GM23338 (cell line): ENCODE data around the gene GPATCH8. TPM values are rescaled to one million over a fixed set of nuclear protein-coding genes. Genes with fewer than 3 reads are reported as not detected.
"Not testable (repeated sequence)": the region's sequence is repeated elsewhere in the genome, so short reads cannot be mapped to it uniquely, and the experiment has no call there.

ENCODE experiments used
- ATAC-seq: fragments of 200-7000 bp; cut with Tn5 transposase; 3 replicates; pipeline ENCODE4 v1.9.1; 2020
- DNase-seq: peaks from one replicate; pipeline ENCODE4 v3.0.0-alpha.2; 2015; ENCODE audit warnings: low spot score
- H2AFZ ChIP-seq: fragments of 200-600 bp; sonication (generic); 2 replicates; pipeline ENCODE4 v1.8.0; 2016; ENCODE audit warnings: antibody characterized with exemption, mild to moderate bottlenecking, moderate library complexity
- H3F3A ChIP-seq: fragments of 200-600 bp; sonication (generic); replicated peaks from 2 replicates; pipeline ENCODE4 v1.8.0; 2017; ENCODE audit warnings: antibody characterized with exemption, mixed run types, low read depth
- H3K27ac ChIP-seq: fragments of 200-600 bp; sonication (generic); 2 replicates; pipeline ENCODE4 v1.6.1; 2016; ENCODE audit warnings: low read depth
- H3K27me3 ChIP-seq: fragments of 200-600 bp; sonication (generic); 2 replicates; pipeline ENCODE4 v1.8.0; 2016; ENCODE audit warnings: mild to moderate bottlenecking, mixed run types, moderate library complexity; ENCODE audit not compliant: insufficient read depth
- H3K36me3 ChIP-seq: fragments of 200-600 bp; sonication (generic); 2 replicates; pipeline ENCODE4 v1.8.0; 2016; ENCODE audit warnings: mild to moderate bottlenecking; ENCODE audit not compliant: insufficient read depth
- H3K4me1 ChIP-seq: fragments of 200-600 bp; sonication (generic); 2 replicates; pipeline ENCODE4 v1.8.0; 2016; ENCODE audit warnings: mild to moderate bottlenecking, moderate library complexity; ENCODE audit not compliant: insufficient read depth
- H3K4me2 ChIP-seq: fragments of 200-600 bp; sonication (generic); 2 replicates; pipeline ENCODE4 v1.7.1; 2017; ENCODE audit warnings: mixed run types
- H3K4me3 ChIP-seq: fragments of 200-600 bp; sonication (generic); 2 replicates; pipeline ENCODE4 v1.6.1; 2016; ENCODE audit warnings: mixed run types
- H3K79me2 ChIP-seq: fragments of 200-600 bp; sonication (generic); replicated peaks from 2 replicates; pipeline ENCODE4 v1.8.0; 2017; ENCODE audit warnings: mild to moderate bottlenecking; ENCODE audit not compliant: insufficient read depth
- H3K9me2 ChIP-seq: fragments of 200-600 bp; sonication (generic); 2 replicates; pipeline ENCODE4 v1.8.0; 2017; ENCODE audit not compliant: insufficient read depth
- H4K20me1 ChIP-seq: fragments of 200-600 bp; sonication (generic); replicated peaks from 2 replicates; pipeline ENCODE4 v1.8.0; 2017; ENCODE audit warnings: mild to moderate bottlenecking; ENCODE audit not compliant: insufficient read depth
- H3K27ac Mint-ChIP-seq: 2 replicates; pipeline ENCODE4 v1.8.0; 2020; ENCODE audit warnings: inconsistent platforms, mild to moderate bottlenecking, moderate library complexity, mixed read lengths
- H3K27me3 Mint-ChIP-seq: 3 replicates; pipeline ENCODE4 v1.8.0; 2022; ENCODE audit warnings: low read depth, mild to moderate bottlenecking, moderate library complexity, mixed read lengths, inconsistent platforms; ENCODE audit not compliant: insufficient read depth, poor library complexity
- H3K36me3 Mint-ChIP-seq: 3 replicates; pipeline ENCODE4 v1.8.0; 2021; ENCODE audit warnings: low read depth, mild to moderate bottlenecking, inconsistent platforms, moderate library complexity, mixed read lengths
- H3K4me1 Mint-ChIP-seq: 3 replicates; pipeline ENCODE4 v1.8.0; 2020; ENCODE audit warnings: mild to moderate bottlenecking, inconsistent platforms, mixed read lengths
- H3K4me3 Mint-ChIP-seq: 3 replicates; pipeline ENCODE4 v1.8.0; 2021; ENCODE audit warnings: moderate library complexity, mild to moderate bottlenecking, inconsistent platforms, mixed read lengths
- H3K9me3 Mint-ChIP-seq: 3 replicates; pipeline ENCODE4 v1.8.0; 2020; ENCODE audit warnings: moderate library complexity, mild to moderate bottlenecking, inconsistent platforms, mixed read lengths
- CTCF ChIP-seq, 2 experiments: fragments of 200-600 bp in 1 of 2; sonication (generic) in 1 of 2; conservative IDR thresholded peaks; 2 replicates each; pipeline versions ENCODE4 v1.5.1 to v1.6.1; 2016 to 2017; ENCODE audit warnings: antibody characterized with exemption in 2 of 2, low read depth in 2 of 2, mild to moderate bottlenecking in 2 of 2, moderate library complexity in 1 of 2
- ETS1 ChIP-seq: IDR thresholded peaks from 2 replicates; pipeline ENCODE4 v1.6.1; 2016; ENCODE audit warnings: antibody characterized with exemption
- EZH2 ChIP-seq: fragments of 200-600 bp; sonication (generic); IDR thresholded peaks from one replicate; pipeline ENCODE4 v1.8.0; 2017; ENCODE audit warnings: antibody characterized with exemption, mild to moderate bottlenecking, low read depth; ENCODE audit not compliant: unreplicated experiment
- EZH2phosphoT487 ChIP-seq: fragments of 200-600 bp; sonication (generic); IDR thresholded peaks from one replicate; pipeline ENCODE4 v1.8.1; 2018; ENCODE audit warnings: antibody characterized with exemption; ENCODE audit not compliant: unreplicated experiment
- STAT1 ChIP-seq: IDR thresholded peaks from one replicate; pipeline ENCODE4 v1.6.1; 2016; ENCODE audit warnings: antibody characterized with exemption; ENCODE audit not compliant: unreplicated experiment
- ZNF462 ChIP-seq: fragments of 250-450 bp; sonication (Bioruptor Pico); IDR thresholded peaks from 2 replicates; pipeline ENCODE4 v1.5.0; 2020; ENCODE audit warnings: mild to moderate bottlenecking, moderate library complexity
- polyA plus RNA-seq: library from polyadenylated mRNA; unstranded; fragments of >200 nt; fragmentation: Nextera tagmentation; extraction: Ambion mirVana; gene quantifications from 2 replicates; pipeline ENCODE4 v1.2.1, GENCODE V29; 2016
- total RNA-seq: library from RNA; depleted of rRNA; stranded (reverse); fragments of >200 nt; shearing (Covaris generic); gene quantifications from 2 replicates; pipeline ENCODE4 v1.2.3, GENCODE V29; 2014

The GPATCH8 gene
- total and polyA plus RNA-seq, 2 experiments from 2014 or later: 44.4 to 76.5 TPM

- not testable (repeated sequence) for H4K20me1 ChIP-seq, H3K27ac Mint-ChIP-seq, H3K36me3 Mint-ChIP-seq, H3K4me2 ChIP-seq, H3K4me1 ChIP-seq, H3F3A ChIP-seq, H3K79me2 ChIP-seq, DNase-seq, H3K4me3 ChIP-seq, H3K36me3 ChIP-seq, H2AFZ ChIP-seq, H3K9me2 ChIP-seq, H3K4me3 Mint-ChIP-seq, H3K27ac ChIP-seq, ATAC-seq, H3K4me1 Mint-ChIP-seq, H3K9me3 Mint-ChIP-seq
- 0 out of 4 replicates have a peak, but pooled peaks of 1 of the 2 experiments have one; percentile 14 for TF ChIP-seq CTCF (conservative IDR thresholded peaks at IDR 0.05; ENCODE audit: low read depth in 2 of 2)
- H3K27me3 ChIP-seq: peaks cover 17% of the 10 kb centered on the region; the same call in 1 of the 2 replicates
- H3K27me3 Mint-ChIP-seq: peaks cover 23% of the 10 kb centered on the region
Observed at GRCh38 chr17:44368391-44369243, 134.6 kb downstream of the GPATCH8 start.

- Mint-ChIP-seq H3K9me3 (no peaks in the 10 kb centered on the region; the same call in 2 of the 3 replicates), H3K27ac (no peak overlapping the region), H3K4me3 (no peak overlapping the region), H3K4me1 (peaks cover 5% of the 10 kb centered on the region; the same call in 2 of the 3 replicates), H3K27me3 (peaks cover 23% of the 10 kb centered on the region), H3K36me3 (no peaks in the 10 kb centered on the region)
- H3F3A ChIP-seq: 0 out of 2 replicates have a peak, but pooled peaks cover 4% of the 10 kb centered on the region
- no peak overlapping the region for H3K4me3 ChIP-seq
- no peak overlapping the region for H2AFZ ChIP-seq
- no peak overlapping the region for H3K27ac ChIP-seq
- H3K9me2 ChIP-seq: no peaks in the 10 kb centered on the region
- H3K36me3 ChIP-seq: no peaks in the 10 kb centered on the region
- H3K4me1 ChIP-seq: peaks cover 9% of the 10 kb centered on the region; the same call in 1 of the 2 replicates
- H4K20me1 ChIP-seq: no peaks in the 10 kb centered on the region; the same call in 1 of the 2 replicates
- DNase-seq (no peak), ATAC-seq (no peak)
- TF ChIP-seq ZNF462 (CRISPR knock-in tag): no peak
- TF ChIP-seq EZH2phosphoT487: no peak
- TF ChIP-seq STAT1: no peak
- TF ChIP-seq ETS1: no peak
- no peak for TF ChIP-seq EZH2
- no peak overlapping the region for H3K4me2 ChIP-seq
- H3K79me2 ChIP-seq: no peaks in the 10 kb centered on the region
- peaks cover 17% of the 10 kb centered on the region; the same call in 1 of the 2 replicates for H3K27me3 ChIP-seq
Observed at GRCh38 chr17:44367231-44367979, 135.8 kb downstream of the GPATCH8 start.
